SK-N-MC (cell line): ENCODE results near the gene TMEM167A.

Experiments used
- EZH2 ChIP-seq: fragments of 200-600 bp; sonication (generic); IDR thresholded peaks from one replicate; pipeline ENCODE4 v1.6.1; 2017; ENCODE audit warnings: antibody characterized with exemption
- FOXP2 ChIP-seq: optimal IDR thresholded peaks from 2 replicates; pipeline ENCODE3; 2011; ENCODE audit warnings: mild to moderate bottlenecking, moderate library complexity; ENCODE audit not compliant: insufficient read depth; ENCODE audit errors: extremely low read length, control extremely low read depth
- POLR2AphosphoS5 ChIP-seq: IDR thresholded peaks from 2 replicates; pipeline ENCODE4 v1.6.1; 2012; ENCODE audit warnings: mild to moderate bottlenecking, low read depth, low read length, borderline replicate concordance

GRCh38 chr5:83124593-83124992 is 47.4 kb upstream of the TMEM167A start:
- TF ChIP-seq EZH2 = no peak
- no peak for TF ChIP-seq POLR2AphosphoS5
- no peak for TF ChIP-seq FOXP2
